ENCODE data around the gene GNL3L.

- no peak for TF ChIP-seq EP300 (IDR thresholded peaks at IDR 0.05)
- TF ChIP-seq POLR2A (IDR thresholded peaks at IDR 0.05) = no peak
Observed at GRCh38 chrX:54529151-54529550, 868 bp upstream of the GNL3L start.

All from gastroesophageal sphincter (tissue), 2 donors.